ENCODE data around the gene RASGEF1B.

DNA sequence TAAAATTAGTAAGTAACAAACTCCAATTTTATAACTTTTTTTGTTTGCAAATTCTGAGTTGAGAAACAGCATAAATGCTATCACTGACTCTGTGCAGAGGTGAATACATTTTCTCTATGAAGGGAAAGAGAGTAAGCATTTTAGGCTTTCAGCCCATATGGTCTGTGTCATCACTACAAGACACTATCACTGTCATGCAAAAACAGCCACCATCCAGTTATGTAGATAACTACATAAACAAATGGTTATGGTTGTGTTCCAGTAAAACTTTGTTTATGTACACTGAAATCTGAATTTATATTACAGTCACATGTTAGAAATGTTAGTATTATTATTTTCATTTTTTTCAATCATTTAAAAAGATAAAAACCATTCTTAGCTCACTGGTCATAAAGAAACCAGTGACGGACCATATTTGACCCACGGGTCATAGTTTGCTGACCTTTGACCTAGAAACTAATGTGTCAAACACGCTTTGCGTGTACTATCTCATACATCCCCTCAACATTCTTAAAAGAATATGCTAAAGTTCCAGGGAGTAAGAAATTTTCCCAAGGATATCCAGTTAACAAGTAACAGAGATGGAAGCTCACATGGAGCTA, 29.1 kb downstream of the RASGEF1B start:
- TF ChIP-seq, protein P1, sequence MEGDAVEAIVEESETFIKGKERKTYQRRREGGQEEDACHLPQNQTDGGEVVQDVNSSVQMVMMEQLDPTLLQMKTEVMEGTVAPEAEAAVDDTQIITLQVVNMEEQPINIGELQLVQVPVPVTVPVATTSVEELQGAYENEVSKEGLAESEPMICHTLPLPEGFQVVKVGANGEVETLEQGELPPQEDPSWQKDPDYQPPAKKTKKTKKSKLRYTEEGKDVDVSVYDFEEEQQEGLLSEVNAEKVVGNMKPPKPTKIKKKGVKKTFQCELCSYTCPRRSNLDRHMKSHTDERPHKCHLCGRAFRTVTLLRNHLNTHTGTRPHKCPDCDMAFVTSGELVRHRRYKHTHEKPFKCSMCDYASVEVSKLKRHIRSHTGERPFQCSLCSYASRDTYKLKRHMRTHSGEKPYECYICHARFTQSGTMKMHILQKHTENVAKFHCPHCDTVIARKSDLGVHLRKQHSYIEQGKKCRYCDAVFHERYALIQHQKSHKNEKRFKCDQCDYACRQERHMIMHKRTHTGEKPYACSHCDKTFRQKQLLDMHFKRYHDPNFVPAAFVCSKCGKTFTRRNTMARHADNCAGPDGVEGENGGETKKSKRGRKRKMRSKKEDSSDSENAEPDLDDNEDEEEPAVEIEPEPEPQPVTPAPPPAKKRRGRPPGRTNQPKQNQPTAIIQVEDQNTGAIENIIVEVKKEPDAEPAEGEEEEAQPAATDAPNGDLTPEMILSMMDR (conservative IDR thresholded peaks at IDR 0.05; ENCODE audit: low read depth, low read length): no peak
- no peak for TF ChIP-seq EZH2 (IDR thresholded peaks at IDR 0.05; ENCODE audit: low read length, unreplicated experiment)

Measured in PC-3 (cell line).